GM23248 (cell line): ENCODE results near the gene MICAL1. TPM values are rescaled to one million over a fixed set of nuclear protein-coding genes. Genes with fewer than 3 reads are reported as not detected.

ENCODE experiments used
- DNase-seq: peaks from one replicate; pipeline ENCODE4 v3.0.0-alpha.2; 2015
- H2AFZ ChIP-seq: fragments of 200-600 bp; sonication (generic); 2 replicates; pipeline ENCODE4 v1.6.1; 2016; ENCODE audit warnings: antibody characterized with exemption
- H3F3A ChIP-seq: fragments of 200-600 bp; sonication (generic); 2 replicates; pipeline ENCODE4 v1.6.1; 2016; ENCODE audit warnings: mild to moderate bottlenecking, antibody characterized with exemption, mixed run types; ENCODE audit not compliant: insufficient read depth
- H3K27ac ChIP-seq: fragments of 200-600 bp; sonication (generic); 2 replicates; pipeline ENCODE4 v1.5.1; 2016; ENCODE audit warnings: mild to moderate bottlenecking
- H3K27me3 ChIP-seq: fragments of 200-600 bp; sonication (generic); replicated peaks from 2 replicates; pipeline ENCODE4 v1.6.1; 2016; ENCODE audit warnings: mild to moderate bottlenecking; ENCODE audit not compliant: insufficient read depth
- H3K36me3 ChIP-seq: fragments of 200-600 bp; sonication (generic); 2 replicates; pipeline ENCODE4 v1.6.1; 2016; ENCODE audit warnings: low read depth, mild to moderate bottlenecking
- H3K4me1 ChIP-seq: fragments of 200-600 bp; sonication (generic); 2 replicates; pipeline ENCODE4 v1.6.1; 2016; ENCODE audit warnings: mild to moderate bottlenecking; ENCODE audit not compliant: insufficient read depth
- H3K4me2 ChIP-seq: fragments of 200-600 bp; sonication (generic); one replicate; pipeline ENCODE4 v1.6.1; 2016; ENCODE audit warnings: mild to moderate bottlenecking; ENCODE audit not compliant: unreplicated experiment
- H3K4me3 ChIP-seq: fragments of 200-600 bp; sonication (generic); 2 replicates; pipeline ENCODE4 v1.5.1; 2016; ENCODE audit warnings: mild to moderate bottlenecking
- H3K79me2 ChIP-seq: fragments of 200-600 bp; sonication (generic); 2 replicates; pipeline ENCODE4 v1.6.1; 2016; ENCODE audit warnings: mild to moderate bottlenecking; ENCODE audit not compliant: insufficient read depth
- H3K9ac ChIP-seq: fragments of 200-600 bp; sonication (generic); 2 replicates; pipeline ENCODE4 v1.6.1; 2016; ENCODE audit warnings: mild to moderate bottlenecking
- H3K9me2 ChIP-seq: fragments of 200-600 bp; sonication (generic); 2 replicates; pipeline ENCODE4 v1.6.1; 2016; ENCODE audit warnings: mixed run types, mild to moderate bottlenecking, moderate library complexity; ENCODE audit not compliant: insufficient read depth
- H3K9me3 ChIP-seq: fragments of 200-600 bp; sonication (generic); one replicate; pipeline ENCODE4 v1.6.1; 2017; ENCODE audit warnings: low read depth
- H4K20me1 ChIP-seq: fragments of 200-600 bp; sonication (generic); 2 replicates; pipeline ENCODE4 v1.6.0; 2016; ENCODE audit not compliant: insufficient read depth
- EZH2 ChIP-seq: fragments of 200-600 bp; sonication (generic); IDR thresholded peaks from 2 replicates; pipeline ENCODE4 v1.6.1; 2018; ENCODE audit warnings: antibody characterized with exemption, mild to moderate bottlenecking; ENCODE audit not compliant: insufficient read depth, poor library complexity, severe bottlenecking
- EZH2phosphoT487 ChIP-seq: fragments of 200-600 bp; sonication (generic); IDR thresholded peaks from 2 replicates; pipeline ENCODE4 v1.6.1; 2018; ENCODE audit warnings: antibody characterized with exemption, moderate library complexity, mild to moderate bottlenecking, low read depth; ENCODE audit not compliant: insufficient read depth
- WGBS, 2 experiments: methylation state at CpG; one replicate each; pipeline ENCODE4 v1.1.6; 2015 to 2017; ENCODE audit warnings: low lambda C conversion rate in 2 of 2, low coverage in 1 of 2; ENCODE audit errors: missing lambda C conversion rate in 2 of 2; 5-methylcytosine and 5-hydroxymethylcytosine counted together
- in situ Hi-C: fragments of 300-500 bp; cut with MboI; formaldehyde crosslinking; loops from 2 replicates; pipeline ENCODE4 v1.15.0; 2020
- polyA plus RNA-seq: library from polyadenylated mRNA; unstranded; fragments of >200 nt; fragmentation: Nextera tagmentation; extraction: Ambion mirVana; gene quantifications from 2 replicates; pipeline ENCODE4 v1.2.1, GENCODE V29; 2016
- total RNA-seq: library from RNA; depleted of rRNA; stranded (reverse); fragments of >200 nt; shearing (Covaris generic); gene quantifications from 2 replicates; pipeline ENCODE4 v1.2.3, GENCODE V29; 2014

Gene MICAL1
- total and polyA plus RNA-seq, 2 experiments from 2014 or later = 26.1 to 57.8 TPM

DNA sequence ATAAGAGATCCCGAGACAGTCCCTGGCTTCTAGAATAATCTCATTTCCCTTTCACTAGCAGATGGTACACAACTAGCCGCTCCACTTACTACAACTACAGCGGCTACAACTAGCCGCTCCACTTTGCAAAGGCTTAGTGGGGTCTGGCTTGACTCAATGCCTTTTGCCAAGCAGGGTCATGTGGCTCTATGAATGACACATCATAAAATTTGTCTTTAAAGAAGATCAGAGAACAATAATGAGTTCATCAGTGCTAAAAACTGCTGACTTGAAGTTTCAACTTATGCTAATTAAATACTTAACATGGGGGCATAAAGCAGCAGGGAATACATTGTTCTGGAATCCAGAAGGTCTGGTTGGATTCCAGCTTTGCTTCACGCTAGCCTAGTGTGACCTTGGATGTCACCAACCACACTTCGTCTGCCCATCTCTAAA lies 2.0 kb upstream of the MICAL1 start:
- Histone ChIP-seq H3K4me2 (peak overlapping the region; percentile 96), H3K9me2 (no peaks in the 10 kb centered on the region), H3K79me2 (peaks cover 18% of the 10 kb centered on the region; the same call in 1 of the 2 replicates), H3K4me3 (peak overlapping the region; percentile 83), H2AFZ (peak overlapping the region; percentile 81), H3K27ac (peak overlapping the region; percentile 93), H3F3A (peaks cover 18% of the 10 kb centered on the region), H3K27me3 (no peaks in the 10 kb centered on the region), H3K36me3 (peaks cover 8% of the 10 kb centered on the region; the same call in 1 of the 2 replicates), H3K4me1 (peaks cover 21% of the 10 kb centered on the region), H3K9me3 (no peaks in the 10 kb centered on the region), H3K9ac (peak overlapping the region; percentile 91), H4K20me1 (no peaks in the 10 kb centered on the region)
- WGBS, 2 experiments = 8 to 12% methylated on average over 6 of the region's 6 CpGs
- in situ Hi-C loops = no loop called here
- DNase-seq = peak; percentile 62
- no peak for TF ChIP-seq EZH2phosphoT487
- no peak for TF ChIP-seq EZH2

DNA sequence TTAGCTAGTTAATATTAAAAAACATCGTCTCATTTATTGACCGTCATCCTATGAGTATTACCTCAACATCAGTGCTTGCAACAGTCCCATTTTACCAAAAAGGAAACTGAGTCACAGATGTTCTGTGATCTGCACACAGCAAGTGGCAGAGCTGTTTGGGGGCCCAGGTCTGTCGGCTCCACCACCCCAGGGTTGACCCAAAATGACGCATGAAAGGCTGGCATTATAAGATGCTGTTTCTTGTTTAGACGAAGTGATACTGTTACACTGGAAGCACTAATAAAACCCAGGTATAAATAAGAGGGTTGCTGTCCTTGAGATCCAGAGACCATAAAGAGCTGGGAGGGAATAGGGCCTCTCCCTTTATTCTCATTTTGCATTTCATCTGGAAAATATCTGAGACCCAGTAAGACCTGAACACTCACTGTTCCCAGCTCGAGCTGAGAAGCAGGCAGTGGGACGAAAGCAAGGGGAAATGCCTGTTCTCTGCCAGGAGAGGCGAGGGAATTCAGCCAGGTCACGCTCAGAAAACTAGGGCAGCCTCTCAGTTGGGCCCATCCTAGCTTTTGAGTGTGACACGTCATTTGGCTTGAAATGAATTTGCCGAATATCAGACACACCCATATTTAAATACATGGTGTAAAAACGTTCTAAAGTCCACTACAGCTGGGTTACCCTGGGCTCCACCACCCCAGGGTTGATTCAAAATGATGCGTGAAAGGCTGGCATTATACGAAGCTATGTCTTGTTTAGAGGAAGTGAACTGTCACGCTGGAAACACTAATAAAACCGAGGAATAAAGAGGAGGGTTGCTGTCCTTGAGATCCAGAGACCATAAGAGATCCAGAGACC lies 1.4 kb upstream of the MICAL1 start:
- WGBS, 2 experiments = 2 to 5% methylated on average over 16 of the region's 16 CpGs
- peak overlapping the region; percentile 96 for H3K4me2 ChIP-seq
- peaks cover 21% of the 10 kb centered on the region for H3K4me1 ChIP-seq
- DNase-seq = peak; percentile 94
- H3K79me2 ChIP-seq = peaks cover 18% of the 10 kb centered on the region; the same call in 1 of the 2 replicates
- peak overlapping the region; percentile 81 for H2AFZ ChIP-seq
- TF ChIP-seq EZH2 = no peak
- peak overlapping the region; percentile 91 for H3K9ac ChIP-seq
- H3K9me2 ChIP-seq = no peaks in the 10 kb centered on the region
- peak overlapping the region; percentile 93 for H3K27ac ChIP-seq
- peaks cover 18% of the 10 kb centered on the region for H3F3A ChIP-seq
- H3K9me3 ChIP-seq = no peaks in the 10 kb centered on the region
- in situ Hi-C loops = no loop called here
- H3K27me3 ChIP-seq = no peaks in the 10 kb centered on the region
- H3K36me3 ChIP-seq = peaks cover 8% of the 10 kb centered on the region; the same call in 1 of the 2 replicates
- H4K20me1 ChIP-seq = no peaks in the 10 kb centered on the region
- H3K4me3 ChIP-seq = peak overlapping the region; percentile 83

DNA sequence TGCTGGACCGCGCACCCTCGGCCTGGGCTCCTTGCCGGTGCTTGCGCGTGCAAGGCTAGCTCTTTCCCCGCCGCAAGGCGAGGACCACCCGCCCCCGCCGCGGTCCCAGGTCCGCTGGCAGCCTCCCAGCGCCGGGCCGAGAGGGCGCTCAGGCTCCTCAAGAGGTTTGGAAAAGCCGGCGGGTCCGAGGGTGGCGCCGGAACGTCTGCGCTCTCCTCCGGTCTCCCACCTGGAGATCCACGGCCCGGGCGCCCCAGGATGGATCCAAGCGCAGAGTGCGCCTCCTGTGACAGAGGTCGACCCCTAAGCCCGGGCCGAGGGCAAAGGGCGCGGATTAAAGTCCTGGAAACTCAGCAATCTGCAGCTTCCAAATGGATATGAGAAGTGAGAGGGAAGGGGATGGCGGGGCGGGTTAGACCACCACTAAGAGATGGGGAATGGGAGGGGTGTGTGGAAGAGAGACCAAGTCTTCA lies 575 bp upstream of the MICAL1 start:
- Histone ChIP-seq H3K4me1 (peaks cover 21% of the 10 kb centered on the region), H4K20me1 (no peaks in the 10 kb centered on the region), H3K79me2 (peaks cover 18% of the 10 kb centered on the region; the same call in 1 of the 2 replicates), H3K36me3 (peaks cover 8% of the 10 kb centered on the region; the same call in 1 of the 2 replicates), H3K9ac (peak overlapping the region; percentile 91), H3K27me3 (no peaks in the 10 kb centered on the region), H3K9me2 (no peaks in the 10 kb centered on the region), H3K4me2 (peak overlapping the region; percentile 96), H3K4me3 (peak overlapping the region; percentile 83), H2AFZ (peak overlapping the region; percentile 81), H3F3A (peaks cover 18% of the 10 kb centered on the region), H3K27ac (peak overlapping the region; percentile 93), H3K9me3 (no peaks in the 10 kb centered on the region)
- WGBS, 2 experiments = 0 to 2% methylated on average over 22 to 35 of the region's 38 CpGs
- DNase-seq = no peak
- in situ Hi-C loops = no loop called here
- TF ChIP-seq EZH2phosphoT487 (no peak), EZH2 (no peak)

DNA sequence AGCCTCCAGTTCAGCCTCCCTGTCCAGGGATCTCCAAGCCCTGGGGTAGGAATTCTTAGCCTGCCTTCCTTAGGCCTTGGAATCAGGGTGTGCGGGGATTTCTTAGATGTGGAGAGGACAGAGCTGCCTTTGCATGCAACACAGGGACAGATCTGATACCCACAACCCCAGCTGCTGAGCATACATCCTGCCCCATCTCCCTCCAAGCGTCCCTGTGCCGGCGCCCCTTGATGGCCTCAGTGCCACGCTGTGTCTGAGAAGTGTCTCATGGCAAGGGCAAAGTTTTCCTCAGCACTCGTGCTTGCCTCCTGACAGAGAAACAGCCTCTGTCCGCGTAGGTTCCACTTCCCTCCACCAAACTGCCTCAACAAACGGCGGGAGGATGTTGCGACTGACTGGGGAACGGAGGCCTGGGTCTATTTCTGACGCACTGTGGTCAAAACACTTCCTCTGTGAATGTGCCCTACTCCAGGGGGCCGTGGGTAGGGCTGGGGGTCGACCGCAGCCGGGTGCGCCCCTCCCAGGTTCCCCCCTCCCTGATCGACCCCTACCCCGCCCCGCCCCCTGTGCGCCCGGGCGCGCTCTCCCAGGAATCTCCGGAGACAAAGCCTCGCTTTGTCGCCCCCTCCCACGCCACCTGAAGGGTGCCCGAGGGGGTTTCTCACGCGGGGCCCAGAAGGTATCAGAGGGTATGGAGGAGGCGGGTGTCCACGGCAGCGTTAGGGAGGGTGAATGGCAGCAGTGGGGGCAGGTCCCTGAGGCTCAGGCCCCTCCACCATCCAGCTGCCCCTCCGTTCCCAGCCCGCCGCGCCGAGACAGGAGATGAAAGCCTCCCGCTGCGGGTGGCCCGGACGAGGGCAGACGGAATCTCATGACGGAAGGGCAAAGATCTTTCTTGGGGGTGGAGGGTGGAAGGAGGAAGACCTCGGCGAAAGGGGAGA lies 806 bp downstream of the MICAL1 start:
- peak overlapping the region; percentile 91 for H3K9ac ChIP-seq
- H3K4me1 ChIP-seq = peaks cover 21% of the 10 kb centered on the region
- peaks cover 7% of the 10 kb centered on the region; the same call in 1 of the 2 replicates for H3K36me3 ChIP-seq
- H3K4me2 ChIP-seq = peak overlapping the region; percentile 63
- H3F3A ChIP-seq = peaks cover 18% of the 10 kb centered on the region
- in situ Hi-C loops = no loop called here
- H3K27me3 ChIP-seq = no peaks in the 10 kb centered on the region
- TF ChIP-seq EZH2phosphoT487 = no peak
- TF ChIP-seq EZH2 = no peak
- peaks cover 18% of the 10 kb centered on the region; the same call in 1 of the 2 replicates for H3K79me2 ChIP-seq
- peak overlapping the region; percentile 41 for H3K27ac ChIP-seq
- peak overlapping the region; percentile 83 for H3K4me3 ChIP-seq
- H3K9me2 ChIP-seq = no peaks in the 10 kb centered on the region
- H3K9me3 ChIP-seq = no peaks in the 10 kb centered on the region
- 2% methylated on average over 34 to 48 of the region's 48 CpGs for WGBS, 2 experiments
- H4K20me1 ChIP-seq = no peaks in the 10 kb centered on the region
- peak; percentile 69 for DNase-seq
- H2AFZ ChIP-seq = peak overlapping the region; percentile 82
